ENCODE results near the gene TARM1.

Gene TARM1

DNA sequence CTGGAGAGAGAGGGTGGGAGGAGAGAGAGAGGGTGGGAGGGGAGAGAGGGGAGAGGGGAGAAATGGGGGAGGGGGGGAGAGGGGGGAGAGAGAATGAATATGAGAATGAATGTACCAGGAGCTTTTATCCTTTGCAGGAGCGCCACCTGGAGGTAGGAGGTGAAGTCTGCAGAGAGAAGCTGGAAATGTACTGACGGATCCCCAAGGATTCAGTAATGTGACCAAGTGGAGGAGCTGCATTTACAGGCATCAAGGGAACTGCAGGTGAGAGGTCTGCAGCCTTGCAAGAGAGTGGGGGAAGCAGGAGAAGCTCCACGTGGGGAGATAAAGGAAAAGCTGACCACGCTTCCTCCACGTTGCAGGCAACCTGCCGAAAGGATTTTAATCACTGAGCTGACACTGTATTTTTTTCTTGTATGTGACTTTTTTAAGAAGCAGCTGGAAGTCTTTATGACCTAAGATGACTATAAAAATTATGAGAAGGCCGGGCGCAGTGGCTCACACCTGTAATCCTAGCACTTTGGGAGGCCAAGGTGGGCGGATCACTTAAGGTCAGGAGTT lies 51.2 kb downstream of the TARM1 start:
- peak; percentile 26 for DNase-seq

DNA sequence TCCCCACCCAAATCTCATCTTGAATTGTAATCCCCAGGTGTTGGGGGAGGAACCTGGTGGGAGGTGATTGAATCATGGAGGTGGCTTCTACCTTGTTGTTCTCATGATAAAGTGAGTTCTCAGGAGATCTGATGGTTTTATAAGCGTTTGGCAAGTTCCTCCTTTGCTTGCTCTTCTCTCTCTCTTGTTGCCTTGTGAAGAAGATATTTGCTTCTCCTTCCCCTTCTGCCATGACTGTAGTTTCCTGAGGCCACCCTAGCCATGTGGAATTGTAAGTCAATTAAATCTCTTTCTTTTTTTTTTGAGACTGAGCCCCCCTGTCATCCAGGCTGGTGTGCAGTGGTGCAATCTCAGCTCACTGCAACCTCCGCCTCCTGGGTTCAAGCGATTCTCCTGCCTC lies 51.9 kb downstream of the TARM1 start:
- no peak for DNase-seq

DNA sequence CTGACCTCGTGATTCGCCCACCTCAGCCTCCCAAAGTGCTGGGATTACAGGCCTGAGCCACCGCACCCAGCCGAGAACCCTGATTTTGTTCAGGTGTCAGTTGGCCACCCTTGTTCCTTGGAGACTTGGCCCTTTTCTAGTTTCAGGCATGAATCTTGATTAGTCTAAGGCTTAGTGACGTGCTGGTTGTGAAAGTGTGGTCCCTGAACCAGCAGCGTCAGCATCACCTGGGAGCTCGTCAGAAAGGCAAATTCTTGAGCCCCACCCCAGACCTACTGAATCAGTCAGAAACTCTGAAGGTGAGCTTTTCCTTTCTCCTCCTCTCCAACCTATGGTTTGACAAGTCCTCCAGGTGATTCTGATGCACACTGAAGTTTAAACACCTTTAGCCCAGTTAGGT lies 54.5 kb downstream of the TARM1 start:
- no peak for DNase-seq

DNA sequence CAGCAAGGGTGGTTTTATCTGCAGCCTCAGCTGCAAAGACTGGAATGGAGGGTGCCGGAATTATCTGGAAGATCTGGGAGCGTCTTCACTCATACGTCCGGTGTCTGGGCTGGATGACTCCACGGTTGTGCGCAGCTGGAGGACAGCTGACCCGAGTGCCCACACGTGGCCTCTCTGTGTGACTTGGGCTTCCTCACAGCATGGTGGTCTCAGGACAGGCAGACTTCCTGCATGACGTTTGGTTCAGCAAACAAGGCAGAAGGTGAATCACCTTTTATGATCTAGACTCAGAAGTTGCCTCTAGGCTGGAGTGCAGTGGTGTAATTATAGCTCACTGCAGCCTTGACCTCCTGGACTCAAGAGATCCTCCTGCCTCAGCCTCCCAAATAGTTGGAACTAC lies 56.5 kb downstream of the TARM1 start:
- DNase-seq, result no peak

DNA sequence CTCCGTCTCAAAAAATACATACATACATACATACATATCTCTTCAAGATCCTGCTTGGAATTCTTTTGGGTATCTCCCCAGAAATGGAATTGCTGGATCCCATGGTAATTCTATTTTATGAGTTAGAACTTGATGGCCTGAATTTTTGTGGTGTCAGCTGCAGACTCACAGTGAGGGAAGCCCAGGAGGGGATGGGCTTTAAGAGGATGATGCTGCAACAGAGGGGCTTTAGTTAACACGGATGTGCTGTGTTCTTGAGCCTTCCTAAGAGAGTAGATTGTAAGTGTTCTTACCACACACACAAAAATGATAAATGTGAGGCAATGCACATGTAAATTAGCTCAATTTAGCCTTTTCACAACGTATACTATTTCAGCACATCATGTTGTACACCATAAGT lies 58.0 kb downstream of the TARM1 start:
- DNase-seq, result no peak

DNA sequence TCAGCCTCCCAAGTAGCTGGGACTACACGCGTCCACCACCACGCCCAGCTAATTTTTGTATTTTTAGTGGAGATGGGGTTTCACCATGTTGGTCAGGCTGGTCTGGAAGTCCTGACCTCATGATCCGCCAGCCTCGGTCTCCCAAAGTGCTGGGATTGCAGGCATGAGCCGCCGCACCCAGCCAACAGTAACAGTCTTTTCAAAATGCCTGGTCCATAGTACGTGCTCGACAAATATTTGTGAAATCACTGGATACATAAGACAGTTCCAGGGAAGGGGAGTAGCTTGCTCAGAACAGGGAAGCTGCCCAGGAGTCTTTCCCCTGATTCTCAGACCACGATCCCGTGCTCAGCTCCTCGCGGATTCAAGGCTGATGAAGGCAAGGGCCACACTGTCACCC lies 59.2 kb downstream of the TARM1 start:
- DNase-seq, result no peak

DNA sequence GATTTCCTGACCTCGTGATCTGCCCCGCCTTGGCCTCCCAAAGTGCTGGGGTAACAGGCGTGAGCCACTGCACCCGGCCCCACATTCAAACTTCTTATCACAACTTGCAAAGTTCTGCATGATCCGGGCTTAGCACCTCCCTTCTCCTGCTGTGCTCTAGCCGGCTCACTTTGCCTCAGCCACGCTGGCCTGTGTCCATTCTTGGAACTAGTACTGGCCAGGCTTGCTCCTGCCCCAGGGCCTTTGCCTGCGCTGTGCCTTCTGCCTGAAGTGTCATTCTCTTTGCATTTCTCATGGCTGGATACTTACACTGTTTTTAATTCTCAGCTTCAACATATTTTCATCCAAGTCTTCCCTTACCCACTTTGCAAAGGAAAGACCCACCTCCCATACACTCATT lies 59.8 kb downstream of the TARM1 start:
- no peak for DNase-seq
